Measurements from ENCODE around the gene KLF9.

- TF ChIP-seq, protein P1, sequence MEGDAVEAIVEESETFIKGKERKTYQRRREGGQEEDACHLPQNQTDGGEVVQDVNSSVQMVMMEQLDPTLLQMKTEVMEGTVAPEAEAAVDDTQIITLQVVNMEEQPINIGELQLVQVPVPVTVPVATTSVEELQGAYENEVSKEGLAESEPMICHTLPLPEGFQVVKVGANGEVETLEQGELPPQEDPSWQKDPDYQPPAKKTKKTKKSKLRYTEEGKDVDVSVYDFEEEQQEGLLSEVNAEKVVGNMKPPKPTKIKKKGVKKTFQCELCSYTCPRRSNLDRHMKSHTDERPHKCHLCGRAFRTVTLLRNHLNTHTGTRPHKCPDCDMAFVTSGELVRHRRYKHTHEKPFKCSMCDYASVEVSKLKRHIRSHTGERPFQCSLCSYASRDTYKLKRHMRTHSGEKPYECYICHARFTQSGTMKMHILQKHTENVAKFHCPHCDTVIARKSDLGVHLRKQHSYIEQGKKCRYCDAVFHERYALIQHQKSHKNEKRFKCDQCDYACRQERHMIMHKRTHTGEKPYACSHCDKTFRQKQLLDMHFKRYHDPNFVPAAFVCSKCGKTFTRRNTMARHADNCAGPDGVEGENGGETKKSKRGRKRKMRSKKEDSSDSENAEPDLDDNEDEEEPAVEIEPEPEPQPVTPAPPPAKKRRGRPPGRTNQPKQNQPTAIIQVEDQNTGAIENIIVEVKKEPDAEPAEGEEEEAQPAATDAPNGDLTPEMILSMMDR (conservative IDR thresholded peaks at IDR 0.05 in 1 of 2, IDR thresholded peaks at IDR 0.05 in 1 of 2; ENCODE audit: low read depth in 1 of 2, low read length in 2 of 2), result no peak
- no peak for TF ChIP-seq EZH2 (IDR thresholded peaks at IDR 0.05; ENCODE audit: low read length, missing control alignments)
Observed at GRCh38 chr9:70420441-70421271, 6.2 kb upstream of the KLF9 start.

Measured in fibroblast of lung (primary cell).